Renal cortical epithelial cell (primary cell): Measurements from ENCODE around the gene ARHGAP1. TPM values are rescaled to one million over a fixed set of nuclear protein-coding genes. Genes with fewer than 3 reads are reported as not detected.
A peak's percentile ranks its signal among the peaks of the same experiment; 100 is the strongest.

Experiments used
- DNase-seq: peaks from one replicate; pipeline ENCODE4 v3.0.0-alpha.2; 2011; ENCODE audit warnings: low read depth
- total RNA-seq: library from RNA; depleted of rRNA; stranded (reverse); fragments of >200 nt; gene quantifications from 2 replicates; pipeline ENCODE4 v1.2.3, GENCODE V29; 2014

ARHGAP1 gene
- total RNA-seq, 1 donor from 2014 or later: 42.6 TPM

DNA sequence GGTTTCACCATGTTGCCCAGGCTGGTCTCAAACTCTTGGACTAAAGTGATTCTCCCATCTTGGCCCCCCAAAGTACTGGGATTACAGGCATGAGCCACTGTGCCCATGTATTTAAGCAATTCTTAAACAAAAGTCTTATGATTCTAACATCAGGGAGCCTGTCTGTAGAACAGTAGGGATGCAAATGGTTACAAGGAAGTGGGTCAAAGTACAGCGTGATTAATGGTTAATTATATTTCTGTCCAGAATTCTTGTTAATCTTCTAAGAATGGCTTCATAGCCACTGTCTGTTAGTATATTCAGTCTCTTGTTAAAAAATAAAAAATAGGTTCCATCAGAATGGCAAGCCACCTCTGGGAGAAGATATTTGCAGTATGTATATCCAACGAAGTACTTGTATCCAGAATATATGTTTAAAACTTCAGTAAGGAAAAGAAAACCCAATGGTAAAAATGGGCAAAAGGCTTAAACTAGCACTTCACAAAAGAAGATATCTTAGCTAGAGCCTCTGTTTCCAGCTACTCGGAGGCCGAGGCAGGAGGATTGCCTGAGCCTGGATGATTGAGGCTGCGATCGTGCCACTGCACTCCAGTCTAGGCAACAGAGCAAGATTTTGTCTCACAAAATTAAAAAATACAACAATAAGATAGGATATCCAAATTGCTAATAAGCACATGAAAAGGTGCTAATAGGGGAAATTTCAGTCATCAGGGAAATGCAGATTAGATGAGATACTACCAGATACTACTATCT lies 60.2 kb downstream of the ARHGAP1 start:
- DNase-seq: peak; percentile 47

DNA sequence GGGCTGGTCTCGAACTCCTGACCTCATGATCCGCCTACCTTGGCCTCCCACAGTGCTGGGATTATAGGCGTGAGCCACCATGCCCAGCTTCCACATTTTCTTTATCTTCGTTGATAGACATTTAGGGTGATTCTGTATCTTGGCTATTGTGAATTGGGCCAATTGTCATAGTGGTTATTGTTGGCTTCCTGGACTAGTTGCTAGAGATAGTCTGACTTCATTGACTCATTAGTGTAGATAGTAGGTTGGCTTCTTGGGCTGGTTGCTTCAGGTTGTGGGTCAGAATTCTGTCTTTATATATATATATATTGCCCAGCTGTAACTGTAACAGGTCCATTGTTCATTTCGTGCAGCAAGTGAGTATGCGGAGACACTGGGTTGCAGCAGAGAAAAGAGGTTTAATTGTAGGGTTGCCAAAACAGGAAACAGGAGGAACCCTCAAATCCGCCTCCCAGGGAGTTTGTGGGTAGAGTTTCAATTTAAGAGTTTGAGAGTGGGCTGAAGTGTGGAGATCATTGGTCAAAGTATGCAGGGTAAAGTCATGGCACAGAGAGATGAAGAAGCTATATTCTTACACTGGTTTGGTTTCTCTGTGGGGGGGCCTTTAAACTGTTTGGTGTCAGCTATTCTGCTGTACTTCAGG lies 61.1 kb downstream of the ARHGAP1 start:
- no peak for DNase-seq

- DNase-seq: no peak
Measured at GRCh38 chr11:46637546-46637945, 62.9 kb downstream of the ARHGAP1 start.

- DNase-seq: no peak
Measured at GRCh38 chr11:46635557-46636139, 64.8 kb downstream of the ARHGAP1 start.

- no peak for DNase-seq
Measured at GRCh38 chr11:46633291-46634217, 66.9 kb downstream of the ARHGAP1 start.

DNA sequence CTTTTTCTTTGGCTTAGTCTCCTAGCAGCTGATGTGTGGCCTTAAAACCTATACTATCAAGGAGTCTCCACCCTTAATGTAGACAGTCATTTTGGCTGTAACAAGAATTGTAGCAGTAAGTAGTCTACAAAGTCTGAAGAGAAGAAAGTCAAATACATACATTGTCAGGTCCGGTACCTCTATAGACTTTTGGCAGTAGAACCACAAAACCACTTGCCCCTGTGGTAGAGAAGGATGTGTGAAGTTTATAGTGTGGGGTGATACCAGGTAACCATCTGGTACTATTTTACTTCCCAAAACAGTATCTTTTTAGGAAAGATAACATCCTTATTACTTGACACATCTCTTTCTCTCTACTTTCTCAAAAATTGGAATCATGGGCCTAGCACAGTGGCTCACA lies 67.9 kb downstream of the ARHGAP1 start:
- DNase-seq: no peak

DNA sequence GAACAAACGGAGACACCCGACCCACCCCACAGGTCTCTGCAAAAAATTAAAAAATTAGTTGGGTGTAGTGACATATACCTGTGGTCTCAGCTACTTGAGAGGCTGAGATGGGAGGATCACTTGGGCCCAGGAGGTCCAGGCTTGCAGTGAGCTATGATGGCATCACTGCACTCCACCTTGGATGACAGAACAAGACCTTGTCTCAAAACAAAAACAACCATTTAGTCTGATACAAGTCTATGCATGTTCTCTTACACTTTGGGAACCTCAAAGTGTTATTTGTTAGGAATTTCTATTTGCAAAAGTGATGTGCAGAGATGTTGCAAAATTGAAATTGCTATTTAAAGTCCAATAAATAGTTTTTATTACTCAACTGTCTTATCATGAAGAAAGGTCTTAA lies 68.7 kb downstream of the ARHGAP1 start:
- no peak for DNase-seq

DNA sequence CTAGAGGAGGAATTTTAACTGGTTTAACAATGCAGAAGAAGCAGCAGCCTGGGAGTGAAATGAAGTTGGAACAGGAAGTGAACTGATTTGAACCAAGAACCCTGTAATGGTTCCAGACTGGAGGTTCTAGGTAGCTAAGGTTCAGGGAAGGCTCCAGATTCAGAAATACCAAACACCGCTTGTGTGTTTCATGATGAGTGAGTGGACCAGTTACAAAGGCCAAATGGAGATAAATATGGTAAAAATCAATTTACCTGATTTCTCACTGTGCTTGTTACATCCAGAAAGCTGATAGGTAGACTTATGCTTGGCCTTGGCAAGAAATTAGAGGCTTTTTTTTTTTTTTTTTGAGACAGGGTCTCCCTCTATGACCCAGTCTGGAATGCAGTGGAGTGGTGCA lies 70.2 kb downstream of the ARHGAP1 start:
- DNase-seq: no peak

- DNase-seq: no peak
Measured at GRCh38 chr11:46628961-46629360, 71.5 kb downstream of the ARHGAP1 start.

Other genes with a start within 250 kb of the ARHGAP1 start
- 24.0 and 38.3 TPM in 2 replicates for gene AMBRA1, start 106.6 kb downstream of the ARHGAP1 start, total RNA-seq
- gene HARBI1, start 83.4 kb downstream of the ARHGAP1 start, total RNA-seq: 4.3 and 6.8 TPM in 2 replicates
- 78.5 and 80.2 TPM in 2 replicates for gene ATG13, start 83.1 kb downstream of the ARHGAP1 start, total RNA-seq
- 4.3 and 7.8 TPM in 2 replicates for gene ZNF408, start 412 bp upstream of the ARHGAP1 start, total RNA-seq
- 1.1 TPM in 1 of 2 replicates, not detected in the other for gene F2, start 18.6 kb upstream of the ARHGAP1 start, total RNA-seq
- gene CKAP5, start 145.7 kb upstream of the ARHGAP1 start, total RNA-seq: 56.1 and 97.0 TPM in 2 replicates
- 4.0 and 17.7 TPM in 2 replicates for gene LRP4, start 217.9 kb upstream of the ARHGAP1 start, total RNA-seq
- gene CSTPP1, start 236.1 kb upstream of the ARHGAP1 start, total RNA-seq: 23.3 and 34.3 TPM in 2 replicates